Endothelial cell (in vitro differentiated cells): ENCODE results near the gene C19orf38. TPM values are rescaled to one million over a fixed set of nuclear protein-coding genes. Genes with fewer than 3 reads are reported as not detected.
A peak's percentile ranks its signal among the peaks of the same experiment; 100 is the strongest.

Experiments
- DNase-seq: peaks from one replicate; pipeline ENCODE4 v3.0.0; 2021; ENCODE audit warnings: low spot score
- H3K27ac Mint-ChIP-seq: one replicate; pipeline ENCODE4 v1.8.0; 2021; ENCODE audit warnings: mixed read lengths, inconsistent platforms; ENCODE audit not compliant: unreplicated experiment
- H3K27me3 Mint-ChIP-seq: one replicate; pipeline ENCODE4 v1.8.0; 2021; ENCODE audit warnings: mild to moderate bottlenecking, moderate library complexity, mixed read lengths, inconsistent platforms; ENCODE audit not compliant: unreplicated experiment
- H3K36me3 Mint-ChIP-seq: one replicate; pipeline ENCODE4 v1.8.0; 2021; ENCODE audit warnings: mild to moderate bottlenecking, low read depth, mixed read lengths, inconsistent platforms; ENCODE audit not compliant: unreplicated experiment
- H3K4me1 Mint-ChIP-seq: one replicate; pipeline ENCODE4 v1.8.0; 2021; ENCODE audit warnings: mild to moderate bottlenecking, mixed read lengths, inconsistent platforms; ENCODE audit not compliant: unreplicated experiment
- H3K4me3 Mint-ChIP-seq: one replicate; pipeline ENCODE4 v1.8.0; 2021; ENCODE audit warnings: mild to moderate bottlenecking, mixed read lengths, inconsistent platforms; ENCODE audit not compliant: unreplicated experiment
- H3K9me3 Mint-ChIP-seq: one replicate; pipeline ENCODE4 v1.8.0; 2021; ENCODE audit warnings: mixed read lengths, inconsistent platforms; ENCODE audit not compliant: unreplicated experiment
- CTCF ChIP-seq: fragments of 200-600 bp; sonication (generic); IDR thresholded peaks from one replicate; pipeline ENCODE4 v1.5.0; 2021; ENCODE audit warnings: antibody characterized with exemption; ENCODE audit not compliant: unreplicated experiment
- microRNA-seq: library from miRNA; unstranded; fragments of <30 nt; microRNA quantifications from one replicate; pipeline ENCODE4, GENCODE V29; 2020; ENCODE audit not compliant: unreplicated experiment
- total RNA-seq: library from RNA; stranded (reverse); fragmentation: NEBNext Ultra II Directional; extraction: Animal tissue kit (Norgen Biotek cat#: 25700); gene quantifications from one replicate; pipeline ENCODE4 v1.2.1, GENCODE V29; 2021; ENCODE audit not compliant: unreplicated experiment

Gene C19orf38
- total RNA-seq, 1 donor from 2014 or later, result not detected

GRCh38 chr19:10916602-10917001 lies 68.4 kb downstream of the C19orf38 start:
- Mint-ChIP-seq H3K27me3 (peaks cover 7% of the 10 kb centered on the region), H3K4me3 (no peak overlapping the region), H3K4me1 (no peaks in the 10 kb centered on the region), H3K36me3 (peaks cover 17% of the 10 kb centered on the region), H3K9me3 (no peaks in the 10 kb centered on the region), H3K27ac (no peak overlapping the region)
- no peak for DNase-seq
- no peak for TF ChIP-seq CTCF

- no peak for TF ChIP-seq CTCF
- Mint-ChIP-seq H3K4me3 (no peak overlapping the region), H3K27me3 (peaks cover 3% of the 10 kb centered on the region), H3K36me3 (peaks cover 16% of the 10 kb centered on the region), H3K27ac (no peak overlapping the region), H3K4me1 (no peaks in the 10 kb centered on the region), H3K9me3 (no peaks in the 10 kb centered on the region)
- DNase-seq, result no peak
These were observed 70.1 kb downstream of the C19orf38 start for GRCh38 chr19:10918359-10918758.

Small RNA genes lying within 50 kb of the gene (microRNA-seq; reads per million reads assigned to microRNA genes)
- gene MIR199A1 (not detected), gene MIR6793 (2.9 reads per million, percentile 37 among the genes with 10 or more reads in this experiment)

Other genes starting within 250 kb of the C19orf38 start
- 272 TPM for gene SLC44A2, start 222.9 kb upstream of the C19orf38 start, total RNA-seq
- gene ILF3, start 194.1 kb upstream of the C19orf38 start, total RNA-seq, result 330 TPM
- 32.5 TPM for gene QTRT1, start 147.0 kb upstream of the C19orf38 start, total RNA-seq
- 184 TPM for gene DNM2, start 130.3 kb upstream of the C19orf38 start, total RNA-seq
- gene TMED1, start 12.2 kb upstream of the C19orf38 start, total RNA-seq, result 22.1 TPM
- 63.2 TPM for gene CARM1, start 23.1 kb downstream of the C19orf38 start, total RNA-seq
- gene YIPF2, start 80.2 kb downstream of the C19orf38 start, total RNA-seq, result 51.4 TPM
- gene TIMM29, start 80.4 kb downstream of the C19orf38 start, total RNA-seq, result 18.3 TPM
- gene SMARCA4, start 112.6 kb downstream of the C19orf38 start, total RNA-seq, result 238 TPM
- gene LDLR, start 241.0 kb downstream of the C19orf38 start, total RNA-seq, result 158 TPM